Hypothalamus (tissue), 51 donors: ENCODE data around the gene PARK7.
A peak's percentile ranks its signal among the peaks of the same experiment; 100 is the strongest.

Experiments used
- DNase-seq, 51 donors: peaks; one replicate each; lab custom pipeline; 2025; lab: John Stamatoyannopoulos, UW

The PARK7 gene

GRCh38 chr1:8021676-8022266 is 60.3 kb downstream of the PARK7 start:
- no peak for DNase-seq

- no peak for DNase-seq
Observed at GRCh38 chr1:8022395-8023286, 61.1 kb downstream of the PARK7 start.

- peak in 1 of 51 donors; percentile 6 for DNase-seq
Observed at GRCh38 chr1:8023287-8023994, 61.9 kb downstream of the PARK7 start.

- no peak for DNase-seq
Observed at GRCh38 chr1:8023995-8024313, 62.4 kb downstream of the PARK7 start.

- no peak for DNase-seq
Observed at GRCh38 chr1:8024329-8024728, 62.8 kb downstream of the PARK7 start.

GRCh38 chr1:8025061-8025670 is 63.7 kb downstream of the PARK7 start:
- peak in 4 of 51 donors; percentile 21 to 37 (median 34) for DNase-seq

GRCh38 chr1:8025671-8026144 is 64.2 kb downstream of the PARK7 start:
- peak in 4 of 51 donors; percentile 37 to 70 (median 43) for DNase-seq

- peak; percentile 52 to 99 (median 92) for DNase-seq
Observed at GRCh38 chr1:8026153-8026975, 64.9 kb downstream of the PARK7 start, which contains the start of gene ERRFI1. Gene ERRFI1 (minus strand): TSS chr1:8026309. CDS start chr1:8015619, 10,690 bp downstream.

GRCh38 chr1:8026976-8027747 is 65.7 kb downstream of the PARK7 start:
- peak in 1 of 51 donors; percentile 15 for DNase-seq

GRCh38 chr1:8027748-8028570 is 66.4 kb downstream of the PARK7 start:
- DNase-seq, result no peak

GRCh38 chr1:8028571-8028910 is 67.0 kb downstream of the PARK7 start:
- DNase-seq, result no peak

- DNase-seq, result no peak
Observed at GRCh38 chr1:8031176-8031785, 69.8 kb downstream of the PARK7 start.

GRCh38 chr1:8032366-8032910 is 70.9 kb downstream of the PARK7 start:
- no peak for DNase-seq

- no peak for DNase-seq
Observed at GRCh38 chr1:8033322-8033721, 71.8 kb downstream of the PARK7 start.
